H9 (cell line): ENCODE measurements around the gene TFB1M. TPM values are rescaled to one million over a fixed set of nuclear protein-coding genes. Genes with fewer than 3 reads are reported as not detected.

Source experiments
- DNase-seq: peaks from one replicate; pipeline ENCODE4 v3.0.0-alpha.2; 2017
- H2AFZ ChIP-seq: one replicate; pipeline ENCODE4 v1.6.1; 2013; ENCODE audit warnings: mild to moderate bottlenecking, low read length, control low read depth, moderate library complexity
- H2AK5ac ChIP-seq: 2 replicates; pipeline ENCODE4 v1.6.1; 2013; ENCODE audit warnings: low read length, control low read depth, mixed read lengths; ENCODE audit not compliant: insufficient read length
- H2BK120ac ChIP-seq: one replicate; pipeline ENCODE4 v1.6.1; 2013; ENCODE audit warnings: low read depth, mild to moderate bottlenecking, low read length, control low read depth, inconsistent platforms; ENCODE audit not compliant: poor library complexity, severe bottlenecking
- H2BK12ac ChIP-seq: 2 replicates; pipeline ENCODE4 v1.6.1; 2013; ENCODE audit warnings: low read length, control low read depth, mixed read lengths, low read depth; ENCODE audit not compliant: insufficient read length
- H2BK15ac ChIP-seq: 2 replicates; pipeline ENCODE4 v1.6.1; 2013; ENCODE audit warnings: low read depth, low read length, control low read depth
- H2BK20ac ChIP-seq: one replicate; pipeline ENCODE4 v1.6.1; 2013; ENCODE audit warnings: low read depth, mild to moderate bottlenecking, low read length, control low read depth, inconsistent platforms; ENCODE audit not compliant: poor library complexity, severe bottlenecking
- H2BK5ac ChIP-seq: 2 replicates; pipeline ENCODE4 v1.6.1; 2013; ENCODE audit warnings: low read length, control low read depth, mixed read lengths; ENCODE audit not compliant: insufficient read length
- H3K14ac ChIP-seq: 2 replicates; pipeline ENCODE4 v1.6.1; 2013; ENCODE audit warnings: low read length, control low read depth; ENCODE audit not compliant: insufficient read depth
- H3K18ac ChIP-seq: 2 replicates; pipeline ENCODE4 v1.6.1; 2013; ENCODE audit warnings: low read depth, mild to moderate bottlenecking, mixed read lengths, low read length, control low read depth; ENCODE audit not compliant: insufficient read length
- H3K23ac ChIP-seq: 2 replicates; pipeline ENCODE4 v1.6.1; 2013; ENCODE audit warnings: low read length, control low read depth, mixed read lengths, low read depth; ENCODE audit not compliant: insufficient read length
- H3K23me2 ChIP-seq: 2 replicates; pipeline ENCODE4 v1.6.1; 2013; ENCODE audit warnings: low read depth, mild to moderate bottlenecking, mixed read lengths, low read length, control low read depth; ENCODE audit not compliant: insufficient read length, poor library complexity, severe bottlenecking
- H3K27ac ChIP-seq: 2 replicates; pipeline ENCODE4 v1.5.1; 2013; ENCODE audit warnings: low read length, control low read depth, mixed read lengths, low read depth; ENCODE audit not compliant: insufficient read length
- H3K27me3 ChIP-seq: 2 replicates; pipeline ENCODE4 v1.6.1; 2013; ENCODE audit warnings: low read length, control low read depth, inconsistent platforms; ENCODE audit not compliant: insufficient read depth
- H3K4ac ChIP-seq: 2 replicates; pipeline ENCODE4 v1.6.1; 2013; ENCODE audit warnings: low read depth, mild to moderate bottlenecking, control low read depth, inconsistent platforms, low read length, moderate library complexity
- H3K4me1 ChIP-seq: 2 replicates; pipeline ENCODE4 v1.6.1; 2013; ENCODE audit warnings: low read length, control low read depth, inconsistent platforms; ENCODE audit not compliant: insufficient read depth
- H3K4me2 ChIP-seq: 2 replicates; pipeline ENCODE4 v1.6.1; 2013; ENCODE audit warnings: low read length, control low read depth, mixed read lengths; ENCODE audit not compliant: insufficient read length, insufficient read depth
- H3K56ac ChIP-seq: 2 replicates; pipeline ENCODE4 v1.6.1; 2013; ENCODE audit warnings: low read depth, mild to moderate bottlenecking, mixed read lengths, low read length, control low read depth; ENCODE audit not compliant: insufficient read length
- H3K79me1 ChIP-seq: 2 replicates; pipeline ENCODE4 v1.6.1; 2013; ENCODE audit warnings: low read depth, mild to moderate bottlenecking, moderate library complexity, low read length, control low read depth, inconsistent platforms; ENCODE audit not compliant: insufficient read depth, poor library complexity, severe bottlenecking
- H3K79me2 ChIP-seq: 2 replicates; pipeline ENCODE4 v1.6.1; 2013; ENCODE audit warnings: low read length, control low read depth, inconsistent platforms; ENCODE audit not compliant: insufficient read depth
- H3K9ac ChIP-seq: 2 replicates; pipeline ENCODE4 v1.6.1; 2013; ENCODE audit warnings: low read length, control low read depth, mixed read lengths; ENCODE audit not compliant: insufficient read length; ENCODE audit errors: extremely low read depth
- H3K9me3 ChIP-seq: one replicate; pipeline ENCODE4 v1.6.1; 2013; ENCODE audit warnings: low read depth, low read length, inconsistent platforms; ENCODE audit not compliant: control insufficient read depth
- H3T11ph ChIP-seq: one replicate; pipeline ENCODE4 v1.6.1; 2013; ENCODE audit warnings: mild to moderate bottlenecking, low read length, control low read depth, inconsistent platforms
- H4K20me1 ChIP-seq: one replicate; pipeline ENCODE4 v1.6.1; 2013; ENCODE audit not compliant: control insufficient read depth, insufficient read length, insufficient read depth
- H4K5ac ChIP-seq: 2 replicates; pipeline ENCODE4 v1.6.1; 2013; ENCODE audit warnings: low read depth, mild to moderate bottlenecking, mixed read lengths, low read length, control low read depth; ENCODE audit not compliant: insufficient read length
- H4K8ac ChIP-seq: replicated peaks from 2 replicates; pipeline ENCODE4 v1.6.1; 2013; ENCODE audit warnings: low read length, control low read depth, mixed read lengths, low read depth; ENCODE audit not compliant: insufficient read length
- H4K91ac ChIP-seq: 2 replicates; pipeline ENCODE4 v1.6.1; 2013; ENCODE audit warnings: low read depth, mild to moderate bottlenecking, moderate library complexity, mixed read lengths, low read length, control low read depth; ENCODE audit not compliant: insufficient read length
- H3K27ac Mint-ChIP-seq, 3 experiments: 2 replicates in 2 of 3; 3 replicates in 1 of 3; pipeline ENCODE4 v1.8.0; 2020 to 2021; ENCODE audit warnings: mixed read lengths in 3 of 3, mild to moderate bottlenecking in 1 of 3, moderate library complexity in 1 of 3
- H3K27me3 Mint-ChIP-seq: 2 replicates; pipeline ENCODE4 v1.8.0; 2021; ENCODE audit warnings: low read depth, mild to moderate bottlenecking, moderate library complexity, mixed read lengths
- H3K36me3 Mint-ChIP-seq, 3 experiments: 2 replicates in 2 of 3; 3 replicates in 1 of 3; pipeline ENCODE4 v1.8.0; 2020 to 2021; ENCODE audit warnings: low read depth in 3 of 3, mixed read lengths in 3 of 3; ENCODE audit not compliant: insufficient read depth in 1 of 3
- H3K4me1 Mint-ChIP-seq, 2 experiments: 2 replicates each; pipeline ENCODE4 v1.8.0; 2020; ENCODE audit warnings: mixed read lengths in 2 of 2
- H3K4me3 Mint-ChIP-seq, 2 experiments: 2 replicates in 1 of 2; 3 replicates in 1 of 2; pipeline ENCODE4 v1.8.0; 2020 to 2021; ENCODE audit warnings: mild to moderate bottlenecking in 2 of 2, mixed read lengths in 2 of 2, moderate library complexity in 1 of 2
- H3K9me3 Mint-ChIP-seq, 2 experiments: 2 replicates in 1 of 2; 3 replicates in 1 of 2; pipeline ENCODE4 v1.8.0; 2020; ENCODE audit warnings: mild to moderate bottlenecking in 2 of 2, mixed read lengths in 2 of 2, moderate library complexity in 1 of 2
- CTCF ChIP-seq: fragments of 200-600 bp; sonication (generic); conservative IDR thresholded peaks from 3 replicates; pipeline ENCODE4 v1.8.0; 2021; ENCODE audit warnings: antibody characterized with exemption, mild to moderate bottlenecking
- total RNA-seq: library from RNA; stranded (reverse); gene quantifications from 2 replicates; pipeline ENCODE4 v1.2.1, GENCODE V29; 2021

TFB1M gene
- total RNA-seq, 1 experiment from 2014 or later, result 28.6 TPM

GRCh38 chr6:155346957-155347356 is 32.7 kb upstream of the TFB1M start:
- Mint-ChIP-seq H3K9me3 (peaks cover 18 to 19% of the 10 kb centered on the region in 2 experiments), H3K27me3 (no peaks in the 10 kb centered on the region), H3K27ac (no peak overlapping the region), H3K4me1 (no peaks in the 10 kb centered on the region), H3K4me3 (no peak overlapping the region), H3K36me3 (peaks cover 0 to 17% (median 0%) of the 10 kb centered on the region in 3 experiments; a peak in 3 of 7 replicates)
- Histone ChIP-seq H3K56ac (no peak overlapping the region), H3T11ph (no peak overlapping the region), H3K79me2 (no peaks in the 10 kb centered on the region), H3K27ac (no peak overlapping the region), H3K9me3 (no peaks in the 10 kb centered on the region), H4K20me1 (no peaks in the 10 kb centered on the region), H2AK5ac (no peak overlapping the region), H4K8ac (no peak overlapping the region), H2BK5ac (no peak overlapping the region), H4K91ac (no peak overlapping the region), H2BK20ac (no peak overlapping the region), H2BK12ac (no peak overlapping the region), H3K9ac (no peak overlapping the region), H2AFZ (no peak overlapping the region), H3K4me2 (no peak overlapping the region), H3K23me2 (no peaks in the 10 kb centered on the region), H3K23ac (no peak overlapping the region), H3K18ac (no peak overlapping the region), H2BK120ac (no peak overlapping the region), H2BK15ac (no peak overlapping the region), H4K5ac (no peak overlapping the region), H3K14ac (no peak overlapping the region), H3K4me1 (no peaks in the 10 kb centered on the region), H3K4ac (no peak overlapping the region), H3K27me3 (no peaks in the 10 kb centered on the region), H3K79me1 (no peaks in the 10 kb centered on the region)
- DNase-seq, result no peak
- TF ChIP-seq CTCF, result no peak
